ENCODE data around the gene KIFAP3. TPM values are rescaled to one million over a fixed set of nuclear protein-coding genes. Genes with fewer than 3 reads are reported as not detected.

The KIFAP3 gene
- total and polyA plus RNA-seq, 4 donors = 4.5 to 11.1 (median 6.9) TPM

GRCh38 chr1:169958987-169959386 lies 115.5 kb downstream of the KIFAP3 start (continued):
- no peak for TF ChIP-seq GABPA (IDR thresholded peaks at IDR 0.05 in 1 of 2, conservative IDR thresholded peaks at IDR 0.05 in 1 of 2)
- no peak for TF ChIP-seq RAD21 (IDR thresholded peaks at IDR 0.05)
- TF ChIP-seq FOXA1 (IDR thresholded peaks at IDR 0.05) = no peak
- TF ChIP-seq, protein P1, sequence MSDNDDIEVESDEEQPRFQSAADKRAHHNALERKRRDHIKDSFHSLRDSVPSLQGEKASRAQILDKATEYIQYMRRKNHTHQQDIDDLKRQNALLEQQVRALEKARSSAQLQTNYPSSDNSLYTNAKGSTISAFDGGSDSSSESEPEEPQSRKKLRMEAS (IDR thresholded peaks at IDR 0.05) = no peak
- TF ChIP-seq SP1 (IDR thresholded peaks at IDR 0.05) = no peak

DNA sequence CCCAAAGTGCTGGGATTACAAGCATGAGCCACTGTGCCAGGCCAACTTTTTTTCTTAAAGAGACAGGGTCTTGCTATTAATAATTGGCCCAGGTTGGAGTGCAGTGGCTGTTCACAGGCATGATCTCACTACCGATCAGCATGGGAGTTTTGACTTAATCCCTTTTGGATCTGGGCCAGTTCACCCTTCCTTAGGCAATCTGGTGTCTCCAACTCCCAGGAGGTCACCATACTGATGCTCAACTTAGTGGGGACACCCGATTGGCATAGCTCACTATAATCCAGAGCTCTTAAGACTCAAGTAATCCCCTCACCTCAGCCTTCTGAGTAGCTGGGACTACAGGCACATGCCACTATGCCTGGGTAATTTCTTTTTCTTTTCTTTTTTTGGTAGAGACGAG lies 116.6 kb downstream of the KIFAP3 start:
- no peaks in the 10 kb centered on the region for H3K27me3 ChIP-seq (ENCODE audit: control insufficient read depth in 4 of 4, insufficient read depth in 4 of 4, low read length in 3 of 4)
- H3K4me1 ChIP-seq (ENCODE audit: control insufficient read depth in 4 of 4, insufficient read depth in 4 of 4, low read length in 3 of 4) = no peaks in the 10 kb centered on the region
- peaks cover 0 to 1% (median 0%) of the 10 kb centered on the region in 4 donors for H3K36me3 ChIP-seq (ENCODE audit: control insufficient read depth in 4 of 4, insufficient read depth in 3 of 4, low read depth in 1 of 4, low read length in 3 of 4)
- H3K4me3 ChIP-seq (ENCODE audit: low read depth in 1 of 3, low read length in 3 of 3) = no peak overlapping the region
- TF ChIP-seq ZBTB33 (IDR thresholded peaks at IDR 0.05) = no peak
- no peak for TF ChIP-seq RXRA (IDR thresholded peaks at IDR 0.05)
- no peak for TF ChIP-seq FOXA2 (IDR thresholded peaks at IDR 0.05)
- TF ChIP-seq YY1 (IDR thresholded peaks at IDR 0.05) = no peak
- TF ChIP-seq HNF4A (conservative IDR thresholded peaks at IDR 0.05) = no peak
- H3K9me3 ChIP-seq (ENCODE audit: control insufficient read depth in 4 of 4, low read length in 3 of 4) = no peaks in the 10 kb centered on the region
- 96% methylated on average over 3 of the region's 3 CpGs for WGBS
- no peak overlapping the region for H3K9ac ChIP-seq (ENCODE audit: low read depth in 1 of 2, low read length in 2 of 2)
- DNase-seq (ENCODE audit: low spot score) = no peak
- no peak overlapping the region for H3K27ac ChIP-seq (ENCODE audit: low read depth in 1 of 2, low read length in 2 of 2)

DNA sequence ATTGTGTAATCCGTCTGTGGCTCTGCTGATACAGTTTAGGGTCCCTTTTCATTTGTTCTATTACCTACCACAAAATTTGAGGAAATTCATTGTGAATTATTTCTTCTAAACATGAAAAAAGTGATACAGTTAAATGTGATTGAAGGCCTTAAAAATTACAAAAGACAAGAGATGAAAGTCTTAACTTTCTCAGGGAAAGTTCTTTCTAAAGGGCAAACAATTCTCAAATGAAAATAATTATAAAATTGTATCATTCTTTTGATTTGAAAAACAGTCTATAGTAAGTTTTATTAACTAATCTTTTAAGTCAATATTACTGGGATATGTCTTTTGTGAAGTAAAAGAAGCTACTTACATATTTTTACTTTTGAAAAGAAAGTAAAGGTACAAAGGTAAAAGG lies 123.4 kb downstream of the KIFAP3 start:
- WGBS = 94% methylated on average over 1 of the region's 1 CpG
- no peak overlapping the region for H3K9ac ChIP-seq (ENCODE audit: low read depth in 1 of 2, low read length in 2 of 2)
- H3K27ac ChIP-seq (ENCODE audit: low read depth in 1 of 2, low read length in 2 of 2) = no peak overlapping the region
- TF ChIP-seq, protein P2, sequence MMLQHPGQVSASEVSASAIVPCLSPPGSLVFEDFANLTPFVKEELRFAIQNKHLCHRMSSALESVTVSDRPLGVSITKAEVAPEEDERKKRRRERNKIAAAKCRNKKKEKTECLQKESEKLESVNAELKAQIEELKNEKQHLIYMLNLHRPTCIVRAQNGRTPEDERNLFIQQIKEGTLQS (IDR thresholded peaks at IDR 0.05) = no peak
- TF ChIP-seq RXRA (IDR thresholded peaks at IDR 0.05) (no peak), JUND (IDR thresholded peaks at IDR 0.05) (no peak), CTCF (IDR thresholded peaks at IDR 0.05; ENCODE audit: low read depth, low read length, missing input control) (no peak), HNF4G (IDR thresholded peaks at IDR 0.05) (no peak), REST (IDR thresholded peaks at IDR 0.05) (no peak), FOXA1 (IDR thresholded peaks at IDR 0.05) (no peak), NR2F2 (IDR thresholded peaks at IDR 0.05) (no peak), YY1 (IDR thresholded peaks at IDR 0.05) (no peak), ZBTB33 (IDR thresholded peaks at IDR 0.05) (no peak), GABPA (IDR thresholded peaks at IDR 0.05 in 1 of 2, conservative IDR thresholded peaks at IDR 0.05 in 1 of 2) (no peak), RAD21 (IDR thresholded peaks at IDR 0.05) (no peak), HNF4A (conservative IDR thresholded peaks at IDR 0.05) (no peak), FOXA2 (IDR thresholded peaks at IDR 0.05) (no peak)
- TF ChIP-seq, protein P1 (IDR thresholded peaks at IDR 0.05) = no peak
- no peaks in the 10 kb centered on the region for H3K9me3 ChIP-seq (ENCODE audit: control insufficient read depth in 4 of 4, low read length in 3 of 4)
- no peaks in the 10 kb centered on the region for H3K27me3 ChIP-seq (ENCODE audit: control insufficient read depth in 4 of 4, insufficient read depth in 4 of 4, low read length in 3 of 4)
- peaks cover 0 to 2% (median under 1%) of the 10 kb centered on the region in 4 donors for H3K36me3 ChIP-seq (ENCODE audit: control insufficient read depth in 4 of 4, insufficient read depth in 3 of 4, low read depth in 1 of 4, low read length in 3 of 4)
- no peaks in the 10 kb centered on the region for H3K4me1 ChIP-seq (ENCODE audit: control insufficient read depth in 4 of 4, insufficient read depth in 4 of 4, low read length in 3 of 4)
- H3K4me3 ChIP-seq (ENCODE audit: low read depth in 1 of 3, low read length in 3 of 3) = no peak overlapping the region
- no peak for DNase-seq (ENCODE audit: low spot score)
